SK-N-SH (cell line): ENCODE results near the gene TBX1. TPM values are rescaled to one million over a fixed set of nuclear protein-coding genes. Genes with fewer than 3 reads are reported as not detected.

Source experiments
- CTCF ChIA-PET: fragments of 300-600, 350-600 bp; formaldehyde crosslinking; extraction: SDS; loops from one replicate; lab custom pipeline; 2021; lab: Yijun Ruan, JAX
- POLR2A ChIA-PET: fragments of 350-600 bp; sonication (Branson Sonifier 250); formaldehyde crosslinking; extraction: SDS; loops from one replicate; lab custom pipeline; 2020; ENCODE audit warnings: antibody characterized with exemption, inconsistent platforms; lab: Yijun Ruan, JAX
- DNase-seq: peaks from one replicate; pipeline ENCODE4 v3.0.0; 2012
- H2AFZ ChIP-seq: fragments of 200-600 bp; sonication (generic); 2 replicates; pipeline ENCODE4 v1.8.1; 2016; ENCODE audit warnings: antibody characterized with exemption, mild to moderate bottlenecking, low read depth
- H3F3A ChIP-seq: fragments of 200-600 bp; sonication (generic); replicated peaks from 2 replicates; pipeline ENCODE3; 2016; ENCODE audit warnings: antibody characterized with exemption, mild to moderate bottlenecking; ENCODE audit not compliant: insufficient read depth
- H3K27ac ChIP-seq, 2 experiments: fragments of 200-500 bp in 1 of 2; fragments of 200-600 bp in 1 of 2; sonication (Bioruptor generic) in 1 of 2; sonication (generic), shearing (Covaris generic) in 1 of 2; 2 replicates each; pipeline versions ENCODE4 v1.5.1 to v1.6.1; 2014 to 2016; ENCODE audit warnings: low read depth in 2 of 2, inconsistent platforms in 1 of 2, low read length in 1 of 2, mild to moderate bottlenecking in 1 of 2, mixed read lengths in 1 of 2
- H3K27me3 ChIP-seq: fragments of 200-600 bp; sonication (generic), shearing (Covaris generic); 2 replicates; pipeline ENCODE4 v1.6.1; 2016; ENCODE audit warnings: mixed run types; ENCODE audit not compliant: insufficient read depth
- H3K36me3 ChIP-seq, 2 experiments: fragments of 200-500 bp in 1 of 2; fragments of 200-600 bp in 1 of 2; sonication (Bioruptor generic) in 1 of 2; sonication (generic) in 1 of 2; replicated peaks in 1 of 2; 2 replicates each; pipeline versions ENCODE3 to v1.5.1; 2014 to 2016; ENCODE audit warnings: low read length in 1 of 2, mild to moderate bottlenecking in 1 of 2; ENCODE audit not compliant: insufficient read depth in 2 of 2, control insufficient read depth in 1 of 2
- H3K4me1 ChIP-seq, 2 experiments: fragments of 200-500 bp in 1 of 2; fragments of 200-600 bp in 1 of 2; sonication (Bioruptor generic) in 1 of 2; sonication (generic), shearing (Covaris generic) in 1 of 2; 2 replicates each; pipeline versions ENCODE4 v1.5.1 to v1.6.1; 2014 to 2016; ENCODE audit warnings: low read depth in 1 of 2, low read length in 1 of 2, mixed run types in 1 of 2; ENCODE audit not compliant: insufficient read depth in 2 of 2, control insufficient read depth in 1 of 2
- H3K4me2 ChIP-seq: fragments of 200-600 bp; sonication (generic), shearing (Covaris generic); 2 replicates; pipeline ENCODE4 v1.6.1; 2017; ENCODE audit warnings: mixed run types
- H3K4me3 ChIP-seq, 2 experiments: fragments of 200-500 bp in 1 of 2; fragments of 200-600 bp in 1 of 2; sonication (Bioruptor generic) in 1 of 2; sonication (generic), shearing (Covaris generic) in 1 of 2; 2 replicates each; pipeline versions ENCODE4 v1.5.1 to v1.8.1; 2014 to 2016; ENCODE audit warnings: low read depth in 2 of 2, inconsistent platforms in 1 of 2, low read length in 1 of 2, mild to moderate bottlenecking in 1 of 2, mixed read lengths in 1 of 2, moderate library complexity in 1 of 2
- H3K79me2 ChIP-seq: fragments of 200-600 bp; sonication (generic); 2 replicates; pipeline ENCODE4 v1.8.1; 2017; ENCODE audit warnings: mild to moderate bottlenecking; ENCODE audit not compliant: insufficient read depth
- H3K9ac ChIP-seq: fragments of 200-600 bp; sonication (generic); 2 replicates; pipeline ENCODE4 v1.6.1; 2017; ENCODE audit warnings: mixed run types
- H3K9me2 ChIP-seq: fragments of 200-600 bp; sonication (generic); 2 replicates; pipeline ENCODE4 v1.6.1; 2017; ENCODE audit warnings: mixed run types
- H3K9me3 ChIP-seq: fragments of 200-600 bp; sonication (generic); 2 replicates; pipeline ENCODE4 v1.6.1; 2017; ENCODE audit warnings: mixed run types, mild to moderate bottlenecking, moderate library complexity
- H4K20me1 ChIP-seq: fragments of 200-600 bp; sonication (generic); 2 replicates; pipeline ENCODE4 v1.6.1; 2017; ENCODE audit warnings: mild to moderate bottlenecking, mixed run types; ENCODE audit not compliant: insufficient read depth
- CTCF ChIP-seq: fragments of 200-600 bp; sonication (generic); IDR thresholded peaks from 2 replicates; pipeline ENCODE4 v1.6.1; 2017; ENCODE audit warnings: antibody characterized with exemption, mild to moderate bottlenecking, moderate library complexity
- ELF1 ChIP-seq: IDR thresholded peaks from 2 replicates; pipeline ENCODE4 v1.4.0; 2012
- EZH2phosphoT487 ChIP-seq: fragments of 200-600 bp; sonication (generic); IDR thresholded peaks from 2 replicates; pipeline ENCODE4 v1.6.1; 2017; ENCODE audit warnings: low read depth, mixed run types, mild to moderate bottlenecking, antibody characterized with exemption, moderate library complexity, borderline replicate concordance
- FOSL2 ChIP-seq: IDR thresholded peaks from 2 replicates; pipeline ENCODE4 v1.4.0; 2012; ENCODE audit warnings: low read depth, mild to moderate bottlenecking, moderate library complexity, borderline replicate concordance
- FOXJ3 ChIP-seq: sonication (generic); formaldehyde crosslinking; IDR thresholded peaks from 2 replicates; pipeline ENCODE4 v1.5.1; 2020; ENCODE audit warnings: mild to moderate bottlenecking, missing genetic modification reagents
- GABPA ChIP-seq: IDR thresholded peaks from 2 replicates; pipeline ENCODE4 v1.4.0; 2012; ENCODE audit warnings: low read depth, mild to moderate bottlenecking
- MEF2A ChIP-seq: IDR thresholded peaks from 2 replicates; pipeline ENCODE4 v1.4.0; 2012; ENCODE audit warnings: low read depth, borderline replicate concordance
- MXI1 ChIP-seq: IDR thresholded peaks from 2 replicates; pipeline ENCODE4 v1.6.1; 2012; ENCODE audit warnings: mild to moderate bottlenecking, low read depth, low read length, improper control_type of control experiment
- POLR2AphosphoS5 ChIP-seq: IDR thresholded peaks from 2 replicates; pipeline ENCODE4 v1.6.1; 2012; ENCODE audit warnings: low read depth, low read length
- RCOR1 ChIP-seq: fragments of 150-350 bp; IDR thresholded peaks from 2 replicates; pipeline ENCODE4 v1.6.1; 2017; ENCODE audit warnings: antibody characterized with exemption, low read length
- REST ChIP-seq: IDR thresholded peaks from 2 replicates; pipeline ENCODE4 v1.6.1; 2012; ENCODE audit warnings: mild to moderate bottlenecking, low read depth, low read length, moderate library complexity
- TCF12 ChIP-seq: IDR thresholded peaks from 2 replicates; pipeline ENCODE4 v1.4.0; 2012
- TEAD4 ChIP-seq: IDR thresholded peaks from 2 replicates; pipeline ENCODE4 v1.4.0; 2012; ENCODE audit warnings: mild to moderate bottlenecking, borderline replicate concordance; ENCODE audit not compliant: insufficient read depth
- WGBS: methylation state at CpG from one replicate; pipeline ENCODE4 v1.1.6; 2017; ENCODE audit warnings: low lambda C conversion rate; 5-methylcytosine and 5-hydroxymethylcytosine counted together
- polyA plus RNA-seq, 3 experiments: library from polyadenylated mRNA; depleted of rRNA; stranded (reverse); fragments of >200 nt; gene quantifications; 2 replicates each; pipeline ENCODE4 v1.2.3, GENCODE V29; 2012
- TF ChIP-seq, protein P1 (sequence below): IDR thresholded peaks from 2 replicates; pipeline ENCODE4 v1.4.0; 2012; ENCODE audit warnings: low read depth, borderline replicate concordance
- TF ChIP-seq, protein P2 (sequence below): fragments of 150-350 bp; IDR thresholded peaks from 2 replicates; pipeline ENCODE4 v1.6.1; 2016; ENCODE audit warnings: mild to moderate bottlenecking, low read depth, low read length

TBX1 gene
- polyA plus RNA-seq, 1 of the 3 experiments (the other 2 are of a cell fraction) = not detected

DNA sequence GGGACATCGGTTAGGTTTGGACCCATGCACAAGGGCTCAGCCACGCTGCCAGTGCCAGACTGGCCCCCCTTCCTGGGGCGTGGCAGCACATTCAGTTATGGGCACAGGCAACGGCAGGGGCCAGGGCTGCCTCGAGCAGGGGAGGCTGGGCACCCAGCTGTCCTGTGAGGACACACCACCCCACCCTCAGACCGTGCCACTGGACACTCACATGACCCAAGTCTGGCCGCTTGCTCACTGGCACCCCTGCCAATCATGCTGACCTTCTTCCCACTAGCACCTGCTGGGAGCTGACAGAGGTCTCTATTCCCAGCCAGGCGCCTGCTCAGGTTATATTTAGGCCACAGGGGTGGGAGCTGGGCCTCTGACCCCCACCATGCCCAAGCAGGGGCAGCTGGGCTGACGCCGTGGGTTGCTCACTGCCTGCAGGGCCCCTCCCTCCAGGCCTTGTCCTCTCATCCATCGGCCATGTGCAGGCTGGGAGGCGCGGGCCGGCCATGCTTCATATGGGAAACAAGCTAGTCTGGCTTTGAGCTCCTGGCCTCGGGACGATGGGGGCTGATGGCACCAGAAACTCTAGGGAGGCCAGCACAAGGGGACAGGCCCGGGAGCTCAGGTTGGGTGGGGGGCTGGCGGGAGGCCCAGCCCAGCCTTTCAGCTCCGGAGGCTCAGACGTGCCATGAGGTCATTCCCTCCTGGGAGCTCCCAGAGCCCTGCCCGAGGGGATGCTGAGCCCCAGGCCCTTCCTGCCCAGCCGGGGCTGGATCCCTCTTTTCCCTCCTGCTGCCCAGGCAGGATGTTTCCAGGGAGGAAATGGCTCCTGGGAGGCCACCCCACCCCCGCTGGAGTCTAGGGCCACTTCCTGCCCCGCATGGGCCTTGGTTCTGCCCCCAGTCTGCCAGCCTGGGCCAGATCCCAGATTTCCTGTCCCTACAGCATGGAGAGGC lies 15.2 kb upstream of the TBX1 start:
- Histone ChIP-seq H4K20me1 (no peaks in the 10 kb centered on the region), H3K4me3 (no peak overlapping the region), H3F3A (no peaks in the 10 kb centered on the region), H3K9me3 (no peaks in the 10 kb centered on the region), H3K27me3 (no peaks in the 10 kb centered on the region), H3K36me3 (no peaks in the 10 kb centered on the region), H3K9ac (no peak overlapping the region), H3K4me1 (peaks cover 0 to 15% of the 10 kb centered on the region in 2 experiments; a peak in 1 of 4 replicates), H2AFZ (peak overlapping the region; percentile 29; the same call in 1 of the 2 replicates), H3K4me2 (no peak overlapping the region), H3K9me2 (no peaks in the 10 kb centered on the region), H3K79me2 (no peaks in the 10 kb centered on the region), H3K27ac (no peak overlapping the region)
- TF ChIP-seq, protein P1, sequence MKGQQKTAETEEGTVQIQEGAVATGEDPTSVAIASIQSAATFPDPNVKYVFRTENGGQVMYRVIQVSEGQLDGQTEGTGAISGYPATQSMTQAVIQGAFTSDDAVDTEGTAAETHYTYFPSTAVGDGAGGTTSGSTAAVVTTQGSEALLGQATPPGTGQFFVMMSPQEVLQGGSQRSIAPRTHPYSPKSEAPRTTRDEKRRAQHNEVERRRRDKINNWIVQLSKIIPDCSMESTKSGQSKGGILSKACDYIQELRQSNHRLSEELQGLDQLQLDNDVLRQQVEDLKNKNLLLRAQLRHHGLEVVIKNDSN = no peak
- DNase-seq = no peak
- 89% methylated on average over 9 of the region's 24 CpGs for WGBS
- ChIA-PET CTCF (interaction anchor here (0.9 to 4.7 kb wide), 11 partner anchors 11 to 182 kb away, joined by 3 to 54 read pairs (median 3); no protein-coding TSS in a partner anchor), POLR2A (interaction anchor here (0.6 kb wide), 1 partner anchor 39 kb away, joined by 3 read pairs; no protein-coding TSS in a partner anchor)

GRCh38 chr22:19746726-19747125 lies 13.9 kb upstream of the TBX1 start:
- H3K4me1 ChIP-seq = peaks cover 0 to 15% of the 10 kb centered on the region in 2 experiments; a peak in 1 of 4 replicates
- H3K27ac ChIP-seq = no peak overlapping the region
- ChIA-PET CTCF (interaction anchor here (1.8 to 4.7 kb wide), 3 partner anchors 15 to 164 kb away, joined by 5 to 54 read pairs (median 17); no protein-coding TSS in a partner anchor), POLR2A (no interaction called here)
- no peak for DNase-seq
- no peaks in the 10 kb centered on the region for H3K9me2 ChIP-seq
- H3K79me2 ChIP-seq = no peaks in the 10 kb centered on the region
- no peaks in the 10 kb centered on the region for H3K9me3 ChIP-seq
- no peaks in the 10 kb centered on the region for H3K27me3 ChIP-seq
- H3K4me2 ChIP-seq = no peak overlapping the region
- H3K9ac ChIP-seq = no peak overlapping the region
- H4K20me1 ChIP-seq = no peaks in the 10 kb centered on the region
- H2AFZ ChIP-seq = no peak overlapping the region
- no peaks in the 10 kb centered on the region for H3K36me3 ChIP-seq
- no peak for TF ChIP-seq MXI1
- no peak for TF ChIP-seq TEAD4
- no peak for TF ChIP-seq FOXJ3 (CRISPR knock-in tag)
- no peak for TF ChIP-seq ELF1
- no peak for TF ChIP-seq MEF2A
- TF ChIP-seq EZH2phosphoT487 = no peak
- TF ChIP-seq FOSL2 = no peak
- TF ChIP-seq CTCF = no peak
- TF ChIP-seq TCF12 = no peak
- TF ChIP-seq, protein P2, sequence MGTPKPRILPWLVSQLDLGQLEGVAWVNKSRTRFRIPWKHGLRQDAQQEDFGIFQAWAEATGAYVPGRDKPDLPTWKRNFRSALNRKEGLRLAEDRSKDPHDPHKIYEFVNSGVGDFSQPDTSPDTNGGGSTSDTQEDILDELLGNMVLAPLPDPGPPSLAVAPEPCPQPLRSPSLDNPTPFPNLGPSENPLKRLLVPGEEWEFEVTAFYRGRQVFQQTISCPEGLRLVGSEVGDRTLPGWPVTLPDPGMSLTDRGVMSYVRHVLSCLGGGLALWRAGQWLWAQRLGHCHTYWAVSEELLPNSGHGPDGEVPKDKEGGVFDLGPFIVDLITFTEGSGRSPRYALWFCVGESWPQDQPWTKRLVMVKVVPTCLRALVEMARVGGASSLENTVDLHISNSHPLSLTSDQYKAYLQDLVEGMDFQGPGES = no peak
- TF ChIP-seq POLR2AphosphoS5 = no peak
- TF ChIP-seq GABPA = no peak
- TF ChIP-seq, protein P1 = no peak
- TF ChIP-seq REST = no peak
- no peak for TF ChIP-seq RCOR1
- no peak overlapping the region for H3K4me3 ChIP-seq
- no CpG with 5 or more reads among the region's 13 CpGs for WGBS
- no peaks in the 10 kb centered on the region for H3F3A ChIP-seq
